Aorta (tissue), 5 donors: ENCODE data around the gene GGN. TPM values are rescaled to one million over a fixed set of nuclear protein-coding genes. Genes with fewer than 3 reads are reported as not detected.

Experiments used
- ATAC-seq: fragments of 200-7000 bp; cut with Tn5 transposase; one replicate; pipeline ENCODE4 v1.9.1; 2022; ENCODE audit warnings: moderate library complexity; ENCODE audit not compliant: low FRiP score
- DNase-seq, 2 donors: peaks; one replicate each; pipeline ENCODE4 v3.0.0-alpha.2; 2020
- H3K27ac ChIP-seq, 2 donors: one replicate each; pipeline ENCODE4 v1.5.1; 2013; ENCODE audit warnings: low read length in 2 of 2, mild to moderate bottlenecking in 2 of 2, moderate library complexity in 2 of 2, control low read depth in 1 of 2, inconsistent platforms in 1 of 2, low read depth in 1 of 2
- H3K27me3 ChIP-seq, 2 donors: one replicate each; pipeline ENCODE4 v1.6.1; 2013; ENCODE audit warnings: control low read depth in 1 of 2, low read length in 1 of 2, mild to moderate bottlenecking in 1 of 2, moderate library complexity in 1 of 2; ENCODE audit not compliant: insufficient read depth in 2 of 2, control insufficient read depth in 1 of 2
- H3K36me3 ChIP-seq, 2 donors: one replicate each; pipeline ENCODE4 v1.6.1; 2013; ENCODE audit warnings: control low read depth in 1 of 2, low read length in 1 of 2, mild to moderate bottlenecking in 1 of 2; ENCODE audit not compliant: insufficient read depth in 2 of 2, control insufficient read depth in 1 of 2
- H3K4me1 ChIP-seq, 2 donors: one replicate each; pipeline ENCODE4 v1.6.1; 2013; ENCODE audit warnings: low read length in 2 of 2, control low read depth in 1 of 2, mild to moderate bottlenecking in 1 of 2, moderate library complexity in 1 of 2; ENCODE audit not compliant: insufficient read depth in 2 of 2, control insufficient read depth in 1 of 2
- H3K4me3 ChIP-seq, 2 donors: one replicate each; pipeline ENCODE4 v1.5.1; 2013; ENCODE audit warnings: low read length in 2 of 2, control low read depth in 1 of 2, mild to moderate bottlenecking in 1 of 2
- H3K9me3 ChIP-seq: one replicate; pipeline ENCODE4 v1.6.1; 2013; ENCODE audit warnings: mild to moderate bottlenecking, low read length; ENCODE audit not compliant: control insufficient read depth
- WGBS, 2 donors: extraction: QIAGEN DNeasy Blood & Tissue Kit; methylation state at CpG; one replicate each; pipeline ENCODE4 v1.1.7; 2013; 5-methylcytosine and 5-hydroxymethylcytosine counted together
- intact Hi-C, 2 donors: fragments of 100-400 bp; cut with DNase I; formaldehyde crosslinking; loops; one replicate each; pipeline versions ENCODE4 v1.14.2 to v1.15.0; 2022
- polyA plus RNA-seq, 2 donors: library from polyadenylated mRNA; stranded (reverse); fragments of 200-250 nt; gene quantifications; one replicate each; pipeline ENCODE4 v1.2.3, GENCODE V29; 2013
- total RNA-seq, 2 donors: library from RNA; stranded (reverse); fragmentation: NEBNext Ultra II Directional; extraction: Animal tissue kit (Norgen Biotek cat#: 25700); gene quantifications; one replicate each; pipeline ENCODE4 v1.2.1, GENCODE V29; 2021
- donor health status: healthy with polysubstance abuse.
- donor health status: Bipolar disorder and iron deficiency.
- donor health status: DM: no; HTN: no; CAD: no.
- donor health status: DM: no; HTN: no; CAD: no.
- donor health status: DM: yes; HTN: yes; CAD: no.

The GGN gene
- total and polyA plus RNA-seq, 4 donors: 0.50 to 6.9 (median 4.0) TPM

DNA sequence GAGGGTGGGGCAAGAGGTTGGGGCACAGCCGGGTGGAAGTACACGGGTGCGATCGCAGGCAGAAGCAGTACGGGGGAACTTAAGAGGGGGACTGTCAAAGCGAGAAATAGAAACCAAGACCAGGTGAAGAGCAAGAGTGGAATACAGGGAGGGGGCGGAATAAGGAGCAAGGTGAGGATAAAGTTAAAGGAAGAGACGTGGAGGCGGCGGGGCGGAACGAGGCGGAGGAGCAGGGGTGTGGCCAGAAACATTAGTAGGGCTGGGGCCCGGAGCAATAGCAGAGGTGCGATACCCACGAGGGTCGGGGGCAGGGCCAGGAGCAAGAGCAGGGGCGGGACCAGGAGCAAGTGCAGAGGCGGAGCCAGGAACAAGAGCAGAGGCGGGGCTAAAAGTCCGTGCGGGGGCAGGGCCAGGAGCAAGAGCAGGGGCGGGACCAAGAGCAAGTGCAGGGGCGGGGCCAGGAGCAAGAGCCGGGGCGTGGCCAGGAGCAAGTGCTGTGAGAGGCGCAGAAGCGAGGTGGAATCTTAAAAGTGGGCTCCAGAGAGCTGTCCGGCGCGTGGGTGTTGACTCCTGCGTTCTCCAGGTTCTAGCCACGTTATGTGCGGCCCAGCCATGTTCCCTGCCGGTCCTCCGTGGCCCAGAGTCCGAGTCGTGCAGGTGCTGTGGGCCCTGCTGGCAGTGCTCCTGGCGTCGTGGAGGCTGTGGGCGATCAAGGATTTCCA, 51.0 kb downstream of the GGN start:
- DNase-seq (peak; percentile 98 to 99), ATAC-seq (peak; percentile 89)
- H3K27me3 ChIP-seq: no peaks in the 10 kb centered on the region
- no peaks in the 10 kb centered on the region for H3K36me3 ChIP-seq
- peak overlapping the region; percentile 19 to 59 for H3K4me3 ChIP-seq
- intact Hi-C loops: loop anchor here (1.0 to 10.0 kb wide), 7 partner anchors 36 to 516 kb away; partner anchors contain the start of genes PSMD8 (in 2 of the 2), GGN (in 1 of the 2), SIPA1L3 (in 1 of the 2) and SPRED3 (in 1 of the 2)
- H3K27ac ChIP-seq: peak overlapping the region in 1 of 2 donors; percentile 89
- no peaks in the 10 kb centered on the region for H3K9me3 ChIP-seq
- H3K4me1 ChIP-seq: no peaks in the 10 kb centered on the region
- WGBS, 2 donors: 2% methylated on average over 41 of the region's 41 CpGs

DNA sequence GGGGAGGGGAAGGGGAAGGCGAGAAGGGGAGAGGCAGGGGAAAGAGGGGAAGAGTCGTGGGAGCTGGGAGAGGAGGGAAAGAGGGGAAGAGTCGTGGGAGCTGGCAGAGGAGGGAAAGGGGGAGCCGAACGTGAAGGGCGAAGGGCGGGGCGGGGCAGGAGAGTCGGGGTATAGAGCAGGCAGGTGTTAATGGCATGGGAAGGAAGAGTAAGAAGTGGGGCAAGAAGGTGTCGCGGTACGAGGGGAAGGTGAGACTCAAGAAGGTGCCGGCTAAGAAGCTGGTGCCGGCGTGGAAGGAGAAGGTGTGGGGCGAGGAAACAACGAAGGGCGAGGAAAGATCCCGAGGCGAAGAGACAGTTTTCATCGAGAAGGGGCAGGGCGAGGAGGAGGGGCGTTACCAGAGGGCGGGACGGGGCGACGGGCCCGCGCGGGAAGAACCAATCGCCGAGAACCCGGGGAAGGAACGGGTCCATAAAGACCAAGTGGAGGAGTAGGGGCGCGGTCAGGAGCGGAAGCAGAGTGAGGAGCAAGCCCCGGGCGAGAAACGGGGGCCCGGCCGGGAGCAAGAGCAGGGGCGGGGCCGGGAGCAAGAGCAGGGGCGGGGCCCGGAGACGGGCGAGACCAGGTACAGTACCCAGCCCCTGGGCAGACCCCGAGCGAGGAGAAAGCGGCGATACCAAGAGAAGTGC, 51.7 kb downstream of the GGN start:
- no peaks in the 10 kb centered on the region for H3K9me3 ChIP-seq
- H3K4me3 ChIP-seq: peak overlapping the region; percentile 23 to 59
- DNase-seq (peak; percentile 98 to 99), ATAC-seq (peak; percentile 96)
- peak overlapping the region in 1 of 2 donors; percentile 93 for H3K27ac ChIP-seq
- H3K4me1 ChIP-seq: no peaks in the 10 kb centered on the region
- 1% methylated on average over 45 to 52 of the region's 52 CpGs for WGBS, 2 donors
- H3K36me3 ChIP-seq: no peaks in the 10 kb centered on the region
- no peaks in the 10 kb centered on the region for H3K27me3 ChIP-seq
- intact Hi-C loops: loop anchor here (1.0 to 10.0 kb wide), 10 partner anchors 36 to 516 kb away; partner anchors contain the start of genes PSMD8 (in 2 of the 2), GGN (in 1 of the 2), SIPA1L3 (in 1 of the 2) and SPRED3 (in 1 of the 2)

Other genes starting within 250 kb of the GGN start
- 1 to 10 TPM; 1.3 to 2.1 TPM for gene DPF1, start 163.8 kb downstream of the GGN start, total RNA-seq
- under 1 TPM in 1 of 2 donors, not detected in 1; 0.72 TPM for gene DPF1, start 163.8 kb downstream of the GGN start, polyA plus RNA-seq
- 100 to 1,000 TPM; 306 to 783 TPM for gene PPP1R14A, start 131.7 kb downstream of the GGN start, total RNA-seq
- 1,000 to 10,000 TPM; 1,120 to 1,551 TPM for gene PPP1R14A, start 131.7 kb downstream of the GGN start, polyA plus RNA-seq
- 100 to 1,000 TPM; 146 to 155 TPM for gene SPINT2, start 123.5 kb downstream of the GGN start, total RNA-seq
- gene SPINT2, start 123.5 kb downstream of the GGN start, polyA plus RNA-seq: 100 to 1,000 TPM; 238 to 292 TPM
- 1 to 10 TPM; 2.0 to 2.2 TPM for gene C19orf33, start 83.8 kb downstream of the GGN start, total RNA-seq
- 100 to 1,000 TPM in 1 of 2 donors, 10 to 100 TPM in 1; 22.7 to 259 TPM for gene C19orf33, start 83.8 kb downstream of the GGN start, polyA plus RNA-seq
- gene YIF1B, start 72.1 kb downstream of the GGN start, total RNA-seq: 10 to 100 TPM; 19.5 to 25.8 TPM
- 10 to 100 TPM; 24.9 to 75.9 TPM for gene YIF1B, start 72.1 kb downstream of the GGN start, polyA plus RNA-seq
- gene KCNK6, start 68.2 kb downstream of the GGN start, total RNA-seq: 10 to 100 TPM; 13.1 to 18.7 TPM
- 10 to 100 TPM; 23.5 to 25.2 TPM for gene KCNK6, start 68.2 kb downstream of the GGN start, polyA plus RNA-seq
- gene CATSPERG, start 52.2 kb downstream of the GGN start, total RNA-seq: 10 to 100 TPM in 1 of 2 donors, 1 to 10 TPM in 1; 6.9 to 10.7 TPM
- gene CATSPERG, start 52.2 kb downstream of the GGN start, polyA plus RNA-seq: 1 to 10 TPM; 1.1 to 2.6 TPM
- gene PSMD8, start 13.5 kb downstream of the GGN start, total RNA-seq: 100 to 1,000 TPM in 1 of 2 donors, 10 to 100 TPM in 1; 92.4 to 119 TPM
- 100 to 1,000 TPM in 1 of 2 donors, 10 to 100 TPM in 1; 95.5 to 108 TPM for gene PSMD8, start 13.5 kb downstream of the GGN start, polyA plus RNA-seq
- gene SPRED3, start 663 bp upstream of the GGN start, total RNA-seq: 10 to 100 TPM; 19.6 to 26.1 TPM
- 10 to 100 TPM in 1 of 2 donors, 1 to 10 TPM in 1; 1.9 to 11.3 TPM for gene SPRED3, start 663 bp upstream of the GGN start, polyA plus RNA-seq
- 10 to 100 TPM; 14.5 to 19.6 TPM for gene FAM98C, start 15.1 kb upstream of the GGN start, total RNA-seq
- gene FAM98C, start 15.1 kb upstream of the GGN start, polyA plus RNA-seq: 10 to 100 TPM; 10.3 to 32.0 TPM
- gene RASGRP4, start 38.2 kb upstream of the GGN start, total RNA-seq: 1 to 10 TPM; 4.1 to 9.8 TPM
- gene RASGRP4, start 38.2 kb upstream of the GGN start, polyA plus RNA-seq: 1 to 10 TPM in 1 of 2 donors, under 1 TPM in 1; 0.54 to 4.1 TPM
- gene RYR1, start 45.7 kb upstream of the GGN start, total RNA-seq: 1 to 10 TPM; 1.0 to 5.4 TPM
- 1 to 10 TPM in 1 of 2 donors, under 1 TPM in 1; 0.38 to 1.3 TPM for gene RYR1, start 45.7 kb upstream of the GGN start, polyA plus RNA-seq
- 10 to 100 TPM in 1 of 2 donors, 1 to 10 TPM in 1; 7.3 to 13.2 TPM for gene MAP4K1, start 229.9 kb upstream of the GGN start, total RNA-seq
- gene MAP4K1, start 229.9 kb upstream of the GGN start, polyA plus RNA-seq: 1 to 10 TPM; 1.6 to 2.1 TPM
- 100 to 1,000 TPM; 171 to 183 TPM for gene EIF3K, start 231.2 kb upstream of the GGN start, total RNA-seq
- 100 to 1,000 TPM; 299 to 445 TPM for gene EIF3K, start 231.2 kb upstream of the GGN start, polyA plus RNA-seq